CD4-positive, alpha-beta T cell treated with Interleukin-4 for 4 hours (primary cell): Measurements from ENCODE around the gene BPGM.
A peak's percentile ranks its signal among the peaks of the same experiment; 100 is the strongest.
"Not testable (repeated sequence)": the region's sequence is repeated elsewhere in the genome, so short reads cannot be mapped to it uniquely, and the experiment has no call there.

Experiments used
- DNase-seq: peaks from one replicate; pipeline ENCODE4 v3.0.0-alpha.2; 2020

BPGM gene

GRCh38 chr7:134632937-134633540 is 13.6 kb upstream of the BPGM start:
- DNase-seq, result peak; percentile 69

GRCh38 chr7:134636008-134636449 is 10.6 kb upstream of the BPGM start:
- peak; percentile 39 for DNase-seq

DNA sequence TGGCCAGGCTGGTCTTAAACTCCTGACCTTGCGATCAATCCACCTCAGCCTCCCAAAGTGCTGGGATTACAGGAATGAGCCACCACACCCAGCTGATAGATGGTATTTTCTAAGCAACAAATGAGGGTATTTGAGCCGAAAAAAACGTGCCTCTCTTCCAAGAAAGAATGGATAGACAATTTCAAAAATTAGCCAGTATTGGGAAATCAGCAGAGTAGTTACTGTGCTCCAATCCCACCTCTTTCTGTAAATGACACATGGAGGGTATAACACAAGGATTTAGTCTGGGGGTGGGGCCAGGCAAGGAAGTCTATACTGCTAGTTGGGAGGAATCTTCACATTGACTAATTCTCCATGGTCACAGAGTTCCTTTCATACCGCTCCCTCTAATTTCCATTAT is 9.2 kb upstream of the BPGM start:
- DNase-seq, result no peak

GRCh38 chr7:134637934-134638719 is 8.5 kb upstream of the BPGM start:
- no peak for DNase-seq

DNA sequence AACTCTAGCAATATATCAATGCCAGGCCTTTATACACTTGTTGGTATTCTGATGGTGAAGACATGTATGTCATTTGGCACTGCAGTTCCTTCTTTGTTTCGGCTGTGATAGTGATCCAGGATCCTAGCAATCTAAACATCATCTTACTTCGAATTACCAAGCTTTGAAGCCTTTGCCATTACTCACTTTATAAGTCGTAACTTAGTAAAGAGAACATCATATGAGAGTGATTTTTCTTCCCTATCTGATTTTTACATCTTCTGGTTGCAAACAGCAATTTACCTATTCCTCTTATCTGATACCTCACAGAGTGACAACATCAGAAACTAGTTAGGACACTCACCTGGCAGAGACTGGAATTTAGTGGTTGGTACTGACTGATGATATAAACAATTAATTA is 7.6 kb upstream of the BPGM start:
- no peak for DNase-seq

GRCh38 chr7:134639683-134640279 is 6.9 kb upstream of the BPGM start:
- DNase-seq, result no peak

- peak; percentile 40 for DNase-seq
Measured at GRCh38 chr7:134640842-134641715, 5.6 kb upstream of the BPGM start.

DNA sequence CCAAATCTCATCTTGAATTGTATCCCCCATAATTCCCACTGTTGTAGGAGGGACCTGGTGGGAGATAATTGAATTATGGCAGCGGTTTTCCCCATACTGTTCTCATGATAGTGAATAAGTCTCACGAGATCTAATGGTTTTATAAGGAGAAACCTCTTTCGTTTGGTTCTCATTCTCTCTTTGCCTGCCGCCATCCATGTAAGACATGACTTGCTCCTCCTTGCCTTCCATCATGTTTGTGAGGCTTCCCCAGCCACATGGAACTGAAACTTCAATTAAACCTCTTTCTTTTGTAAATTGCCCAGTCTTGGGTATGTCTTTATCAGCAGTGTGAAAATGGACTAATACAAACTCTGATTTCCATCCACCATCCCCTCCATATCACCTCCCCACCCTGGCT is 4.7 kb upstream of the BPGM start:
- not testable (repeated sequence) for DNase-seq

- DNase-seq, result no peak
Measured at GRCh38 chr7:134643131-134643530, 3.5 kb upstream of the BPGM start.

- no peak for DNase-seq
Measured at GRCh38 chr7:134645478-134645877, 1.2 kb upstream of the BPGM start.

GRCh38 chr7:134645935-134646334 is 718 bp upstream of the BPGM start:
- peak; percentile 37 for DNase-seq

GRCh38 chr7:134648456-134648855 is 1.8 kb downstream of the BPGM start:
- no peak for DNase-seq

DNA sequence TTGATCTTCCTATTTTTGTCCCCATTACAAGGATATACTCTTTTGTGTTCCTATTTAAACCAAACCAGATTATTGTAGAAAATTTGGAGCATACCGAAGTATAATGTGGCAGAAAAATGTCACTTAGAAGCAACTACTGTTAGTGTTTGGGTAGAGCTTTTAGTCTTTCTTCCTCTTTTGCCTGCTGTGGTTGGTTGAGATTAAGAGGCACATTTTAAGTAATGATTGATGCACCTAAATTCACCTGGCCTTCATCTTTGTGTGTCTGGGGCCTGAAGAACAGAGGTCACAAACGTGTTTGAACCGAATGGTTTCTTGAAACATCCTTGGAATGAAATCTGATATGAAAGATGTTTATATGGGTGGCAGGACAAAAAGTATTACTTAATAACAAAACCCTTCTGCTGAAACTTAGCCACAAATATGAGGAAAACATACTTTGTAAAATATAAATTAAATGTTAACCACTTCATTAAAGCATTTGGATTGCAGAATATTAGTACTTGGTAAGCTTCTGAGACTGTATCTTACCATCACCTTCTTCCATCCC is 2.6 kb downstream of the BPGM start:
- DNase-seq, result no peak

- DNase-seq, result no peak
Measured at GRCh38 chr7:134651991-134652390, 5.3 kb downstream of the BPGM start.

DNA sequence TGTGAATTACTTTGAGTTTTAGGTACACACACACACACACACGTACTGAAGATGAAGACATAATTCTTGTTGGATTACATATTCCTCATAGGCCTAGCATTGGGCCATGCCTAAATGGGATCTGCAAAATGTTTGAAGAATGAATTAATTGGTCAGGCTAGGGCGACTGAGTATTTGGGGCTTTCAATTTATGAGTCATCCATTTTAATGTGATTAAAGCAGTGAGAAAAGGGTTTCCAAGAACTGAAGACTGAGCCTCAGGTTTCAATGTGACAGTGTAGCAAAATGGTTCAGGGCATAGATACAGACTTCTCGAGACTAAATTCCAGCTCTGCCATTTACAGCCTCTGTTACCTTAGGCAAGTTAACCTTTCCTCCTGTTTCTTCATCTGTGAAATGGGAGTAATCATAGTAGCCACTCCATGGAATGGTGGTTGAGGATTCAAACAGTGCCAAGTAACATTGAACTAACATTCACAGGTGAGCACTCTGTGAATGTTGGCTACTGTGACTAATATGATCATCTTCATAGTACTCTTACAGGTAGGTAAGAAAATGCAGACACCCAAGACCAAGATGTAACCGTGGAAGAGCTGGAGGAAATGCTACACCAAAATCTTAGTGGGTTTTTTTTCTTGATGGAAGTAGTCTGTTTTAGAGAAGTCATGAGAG is 7.6 kb downstream of the BPGM start:
- no peak for DNase-seq

DNA sequence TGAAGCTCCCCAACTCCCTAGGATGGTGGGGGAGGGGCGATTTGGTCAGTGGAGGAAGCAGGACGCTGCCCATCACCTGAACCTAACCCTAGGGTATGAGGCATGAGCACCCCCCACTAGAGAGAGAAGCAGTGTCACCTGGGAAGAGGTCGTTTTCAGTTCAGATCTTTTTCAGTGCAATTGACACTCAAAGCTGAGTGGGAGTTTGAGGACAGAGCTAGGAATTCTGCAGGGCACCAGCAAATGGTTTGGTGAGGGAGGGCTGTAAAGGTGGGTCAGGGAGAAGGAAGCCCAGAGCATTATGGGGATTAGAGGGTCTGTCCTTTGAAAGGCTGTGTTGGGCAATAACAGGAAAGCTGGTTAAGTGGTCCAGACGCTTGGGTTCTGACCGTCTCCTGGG is 10.9 kb downstream of the BPGM start:
- no peak for DNase-seq

GRCh38 chr7:134660242-134660785 is 13.7 kb downstream of the BPGM start:
- DNase-seq, result no peak

- DNase-seq, result no peak
Measured at GRCh38 chr7:134660961-134661376, 14.3 kb downstream of the BPGM start.

DNA sequence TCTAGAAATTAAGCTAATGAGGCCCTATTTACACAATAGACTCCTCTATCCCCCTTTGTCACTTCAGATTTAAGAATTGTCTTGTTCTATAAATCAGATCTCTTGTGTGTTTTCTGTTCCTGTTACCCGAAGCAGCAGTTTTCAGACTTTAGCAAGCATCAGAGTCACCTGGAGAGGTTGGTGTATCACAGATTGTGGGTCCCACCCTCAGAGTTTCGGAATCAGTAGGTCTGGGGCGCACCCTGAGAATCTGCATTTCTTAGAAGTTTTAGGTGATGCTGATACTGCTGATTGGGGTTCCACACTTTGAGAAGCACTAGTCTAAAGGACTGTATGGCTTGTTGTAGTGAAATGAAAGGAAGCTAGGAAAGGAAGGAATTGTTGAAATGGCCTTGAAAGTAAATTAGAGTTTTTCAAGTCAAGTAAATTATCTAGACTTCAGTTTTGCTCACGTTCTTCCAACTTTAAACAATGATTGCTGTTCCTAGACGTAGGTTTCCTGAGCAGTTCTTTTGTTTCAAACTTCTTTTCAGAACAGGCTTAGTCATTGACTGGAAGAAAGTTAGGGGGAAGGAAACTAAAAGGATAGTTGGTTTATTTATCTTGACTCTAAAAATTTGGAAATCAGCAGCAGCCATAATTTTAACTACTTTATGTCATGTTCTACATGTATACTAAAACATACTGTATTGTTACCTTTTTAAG is 15.7 kb downstream of the BPGM start:
- no peak for DNase-seq

- DNase-seq, result no peak
Measured at GRCh38 chr7:134662871-134663205, 16.2 kb downstream of the BPGM start.

DNA sequence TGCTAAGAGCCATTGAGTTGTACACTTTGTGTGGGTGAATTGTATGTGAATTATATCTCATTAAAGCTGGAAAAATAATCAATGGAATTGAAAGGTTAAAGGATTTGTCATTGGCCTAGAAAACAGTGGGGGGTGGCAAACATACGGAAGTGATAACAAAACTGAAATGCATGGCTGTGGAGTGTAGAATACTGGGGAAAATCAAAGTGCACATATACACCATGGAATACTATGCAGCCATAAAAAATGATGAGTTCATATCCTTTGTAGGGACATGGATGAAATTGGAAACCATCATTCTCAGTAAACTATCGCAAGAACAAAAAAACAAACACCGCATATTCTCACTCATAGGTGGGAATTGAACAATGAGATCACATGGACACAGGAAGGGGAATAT is 18.4 kb downstream of the BPGM start:
- not testable (repeated sequence) for DNase-seq
